D721Med (cell line): Measurements from ENCODE around the gene OR13H1.

Experiments used
- DNase-seq: peaks from one replicate; pipeline ENCODE4 v3.0.0; 2011; ENCODE audit warnings: low spot score; ENCODE audit not compliant: insufficient read length
- FAIRE-seq: peaks from 2 replicates; lab custom pipeline; 2011; peaks lifted over from hg19 to GRCh38; lab: Jason Lieb, UNC
- CTCF ChIP-seq: IDR thresholded peaks from 2 replicates; pipeline ENCODE4 v1.5.1; 2012; ENCODE audit warnings: mild to moderate bottlenecking, control low read depth; ENCODE audit not compliant: insufficient read depth; ENCODE audit errors: missing control alignments

Gene OR13H1

GRCh38 chrX:131588995-131589394 lies 45.1 kb downstream of the OR13H1 start:
- FAIRE-seq (no peak), DNase-seq (no peak)
- no peak for TF ChIP-seq CTCF
